Left colon (tissue), 2 donors: ENCODE measurements around the gene MAP4K1. TPM values are rescaled to one million over a fixed set of nuclear protein-coding genes. Genes with fewer than 3 reads are reported as not detected.

Experiments used
- total RNA-seq, 2 donors: library from RNA; stranded (reverse); fragmentation: NEBNext Ultra II Directional; extraction: Animal tissue kit (Norgen Biotek cat#: 25700); gene quantifications; one replicate each; pipeline ENCODE4 v1.2.1, GENCODE V29; 2021
- donor health status: DM: no; HTN: no; CAD: no.
- donor health status: DM: yes; HTN: yes; CAD: no.

Gene MAP4K1
- total RNA-seq, 2 donors from 2014 or later = 2.9 to 6.6 TPM

Other genes with a start within 250 kb of the MAP4K1 start
- 100 to 1,000 TPM; 129 to 136 TPM for gene PSMD8, start 243.4 kb downstream of the MAP4K1 start, total RNA-seq
- under 1 TPM in 1 of 2 donors, not detected in 1; 0.37 TPM for gene GGN, start 229.9 kb downstream of the MAP4K1 start, total RNA-seq
- 1 to 10 TPM in 1 of 2 donors, under 1 TPM in 1; 0.28 to 1.6 TPM for gene SPRED3, start 229.3 kb downstream of the MAP4K1 start, total RNA-seq
- 10 to 100 TPM; 33.2 to 37.4 TPM for gene FAM98C, start 214.9 kb downstream of the MAP4K1 start, total RNA-seq
- 1 to 10 TPM in 1 of 2 donors, under 1 TPM in 1; 0.49 to 1.8 TPM for gene RASGRP4, start 191.7 kb downstream of the MAP4K1 start, total RNA-seq
- gene RYR1, start 184.3 kb downstream of the MAP4K1 start, total RNA-seq = 1 to 10 TPM in 1 of 2 donors, under 1 TPM in 1; 0.76 to 1.7 TPM
- gene EIF3K, start 1.2 kb upstream of the MAP4K1 start, total RNA-seq = 100 to 1,000 TPM; 343 to 430 TPM
- 1,000 to 10,000 TPM in 1 of 2 donors, 100 to 1,000 TPM in 1; 971 to 1,150 TPM for gene ACTN4, start 29.7 kb upstream of the MAP4K1 start, total RNA-seq
- gene CAPN12, start 126.5 kb upstream of the MAP4K1 start, total RNA-seq = 10 to 100 TPM; 10.1 to 10.2 TPM
- gene LGALS7, start 155.6 kb upstream of the MAP4K1 start, total RNA-seq = not detected
- not detected for gene LGALS7B, start 171.2 kb upstream of the MAP4K1 start, total RNA-seq
- gene LGALS4, start 195.0 kb upstream of the MAP4K1 start, total RNA-seq = 1,000 to 10,000 TPM; 7,382 to 8,588 TPM
- gene ECH1, start 213.8 kb upstream of the MAP4K1 start, total RNA-seq = 100 to 1,000 TPM; 292 to 483 TPM
- gene HNRNPL, start 232.0 kb upstream of the MAP4K1 start, total RNA-seq = 100 to 1,000 TPM; 269 to 281 TPM